Tibial artery (tissue), 4 donors: ENCODE results near the gene ABCA4.
A peak's percentile ranks its signal among the peaks of the same experiment; 100 is the strongest.

Source experiments
- DNase-seq, 2 donors: peaks; one replicate each; pipeline ENCODE4 v3.0.0-alpha.2; 2019
- H3K27ac ChIP-seq, 2 donors: fragments of 200-600 bp; sonication (generic) in 1 of 2; 1 replicate in 1 of 2; 2 replicates in 1 of 2; pipeline ENCODE4 v1.5.1; 2018 to 2019; ENCODE audit warnings: mild to moderate bottlenecking in 1 of 2
- H3K27me3 ChIP-seq, 2 donors: fragments of 200-600 bp; sonication (generic) in 1 of 2; one replicate each; pipeline versions ENCODE4 v1.5.1 to v1.6.0; 2016 to 2019
- H3K36me3 ChIP-seq, 3 donors: fragments of 200-600 bp; sonication (generic) in 2 of 3; one replicate each; pipeline ENCODE4 v1.5.1; 2016 to 2019; ENCODE audit warnings: mild to moderate bottlenecking in 2 of 3
- H3K4me1 ChIP-seq, 4 donors: fragments of 200-600 bp; sonication (generic) in 2 of 4; 1 replicate in 3 of 4; 2 replicates in 1 of 4; pipeline ENCODE4 v1.5.1; 2016 to 2019
- H3K4me3 ChIP-seq, 2 donors: fragments of 200-600 bp; sonication (generic) in 1 of 2; 1 replicate in 1 of 2; 2 replicates in 1 of 2; pipeline ENCODE4 v1.5.1; 2018 to 2019; ENCODE audit warnings: mild to moderate bottlenecking in 2 of 2
- H3K9me3 ChIP-seq, 3 donors: fragments of 200-600 bp; sonication (generic) in 1 of 3; one replicate each; pipeline ENCODE4 v1.5.1; 2016 to 2019
- intact Hi-C: fragments of 100-400 bp; cut with DNase I; formaldehyde crosslinking; loops from one replicate; pipeline ENCODE4 v1.15.0; 2023; ENCODE audit warnings: low total_unique reads
- TF ChIP-seq, protein P1 (sequence below), 2 experiments: fragments of 200-600 bp in 1 of 2; fragments of 450-650 bp in 1 of 2; IDR thresholded peaks; one replicate each; pipeline ENCODE4 v1.5.1; 2017 to 2019; ENCODE audit warnings: antibody characterized with exemption in 2 of 2, mild to moderate bottlenecking in 1 of 2, moderate library complexity in 1 of 2

ABCA4 gene

GRCh38 chr1:94061513-94062443, 59.2 kb downstream of the ABCA4 start:
- TF ChIP-seq, protein P1, sequence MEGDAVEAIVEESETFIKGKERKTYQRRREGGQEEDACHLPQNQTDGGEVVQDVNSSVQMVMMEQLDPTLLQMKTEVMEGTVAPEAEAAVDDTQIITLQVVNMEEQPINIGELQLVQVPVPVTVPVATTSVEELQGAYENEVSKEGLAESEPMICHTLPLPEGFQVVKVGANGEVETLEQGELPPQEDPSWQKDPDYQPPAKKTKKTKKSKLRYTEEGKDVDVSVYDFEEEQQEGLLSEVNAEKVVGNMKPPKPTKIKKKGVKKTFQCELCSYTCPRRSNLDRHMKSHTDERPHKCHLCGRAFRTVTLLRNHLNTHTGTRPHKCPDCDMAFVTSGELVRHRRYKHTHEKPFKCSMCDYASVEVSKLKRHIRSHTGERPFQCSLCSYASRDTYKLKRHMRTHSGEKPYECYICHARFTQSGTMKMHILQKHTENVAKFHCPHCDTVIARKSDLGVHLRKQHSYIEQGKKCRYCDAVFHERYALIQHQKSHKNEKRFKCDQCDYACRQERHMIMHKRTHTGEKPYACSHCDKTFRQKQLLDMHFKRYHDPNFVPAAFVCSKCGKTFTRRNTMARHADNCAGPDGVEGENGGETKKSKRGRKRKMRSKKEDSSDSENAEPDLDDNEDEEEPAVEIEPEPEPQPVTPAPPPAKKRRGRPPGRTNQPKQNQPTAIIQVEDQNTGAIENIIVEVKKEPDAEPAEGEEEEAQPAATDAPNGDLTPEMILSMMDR (IDR thresholded peaks at IDR 0.05) = peak; percentile 94
- peak; percentile 64 to 82 for DNase-seq
- no peaks in the 10 kb centered on the region for H3K9me3 ChIP-seq
- no peaks in the 10 kb centered on the region for H3K27me3 ChIP-seq
- no peak overlapping the region for H3K27ac ChIP-seq
- H3K4me3 ChIP-seq = no peak overlapping the region
- intact Hi-C loops = loop anchor here (5.0 kb wide), 1 partner anchor 176 kb away; the partner anchor contains the start of gene ARHGAP29
- H3K4me1 ChIP-seq = peaks cover 5 to 22% (median 11%) of the 10 kb centered on the region in 4 donors
- no peaks in the 10 kb centered on the region for H3K36me3 ChIP-seq

- H3K4me3 ChIP-seq = no peak overlapping the region
- intact Hi-C loops = loop anchor here (5.0 kb wide), 1 partner anchor 177 kb away; the partner anchor contains the start of gene ARHGAP29
- no peak overlapping the region for H3K27ac ChIP-seq
- TF ChIP-seq, protein P1 (IDR thresholded peaks at IDR 0.05) = no peak
- H3K36me3 ChIP-seq = no peaks in the 10 kb centered on the region
- H3K4me1 ChIP-seq = peaks cover 5 to 22% (median 11%) of the 10 kb centered on the region in 4 donors
- DNase-seq = no peak
- no peaks in the 10 kb centered on the region for H3K9me3 ChIP-seq
- no peaks in the 10 kb centered on the region for H3K27me3 ChIP-seq
Observed at GRCh38 chr1:94060720-94061119, 60.2 kb downstream of the ABCA4 start.

GRCh38 chr1:94058766-94059165, 62.2 kb downstream of the ABCA4 start:
- Histone ChIP-seq H3K9me3 (no peaks in the 10 kb centered on the region), H3K27me3 (no peaks in the 10 kb centered on the region), H3K4me1 (peaks cover 5 to 18% (median 11%) of the 10 kb centered on the region in 4 donors), H3K4me3 (no peak overlapping the region), H3K36me3 (no peaks in the 10 kb centered on the region), H3K27ac (no peak overlapping the region)
- TF ChIP-seq, protein P1 (IDR thresholded peaks at IDR 0.05) = no peak
- DNase-seq = no peak
- intact Hi-C loops = loop anchor here (1.0 kb wide), 1 partner anchor 278 kb away; no protein-coding TSS in a partner anchor

DNA sequence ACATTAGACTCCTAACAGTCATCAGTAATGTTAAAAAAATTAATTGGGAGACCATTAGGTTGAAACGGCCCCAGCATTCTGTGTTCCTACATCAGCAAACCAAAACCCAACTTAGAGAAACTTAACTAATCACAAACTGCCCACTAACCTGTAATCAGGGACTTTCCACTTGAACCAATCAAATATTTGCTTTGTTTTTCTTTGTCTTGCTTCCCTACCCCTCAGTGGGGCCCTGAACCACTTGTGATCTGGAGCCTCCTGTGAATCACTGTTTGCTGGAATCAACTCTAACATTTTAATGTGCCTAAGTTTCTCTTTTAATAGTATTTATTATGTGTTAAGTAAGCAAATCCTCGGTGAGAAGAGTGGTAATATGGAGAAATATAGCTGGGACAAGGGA, 64.0 kb downstream of the ABCA4 start:
- Histone ChIP-seq H3K27me3 (no peaks in the 10 kb centered on the region), H3K36me3 (no peaks in the 10 kb centered on the region), H3K27ac (no peak overlapping the region), H3K9me3 (no peaks in the 10 kb centered on the region), H3K4me3 (no peak overlapping the region), H3K4me1 (peaks cover 0 to 9% (median 5%) of the 10 kb centered on the region in 4 donors)
- TF ChIP-seq, protein P1 (IDR thresholded peaks at IDR 0.05) = no peak
- no peak for DNase-seq
- intact Hi-C loops = no loop called here

- Histone ChIP-seq H3K9me3 (no peaks in the 10 kb centered on the region), H3K27ac (no peak overlapping the region), H3K4me1 (peaks cover 0 to under 1% (median under 1%) of the 10 kb centered on the region in 4 donors), H3K27me3 (no peaks in the 10 kb centered on the region), H3K4me3 (no peak overlapping the region), H3K36me3 (no peaks in the 10 kb centered on the region)
- no peak for DNase-seq
- TF ChIP-seq, protein P1 (IDR thresholded peaks at IDR 0.05) = no peak
- intact Hi-C loops = no loop called here
Observed at GRCh38 chr1:94056171-94056570, 64.8 kb downstream of the ABCA4 start.
